Activated naive CD4-positive, alpha-beta T cell treated with Interleukin-2 at 50 U/mL for 16 hours (primary cell): Measurements from ENCODE around the gene METTL16.
"Not testable (repeated sequence)": the region's sequence is repeated elsewhere in the genome, so short reads cannot be mapped to it uniquely, and the experiment has no call there.

Experiments used
- DNase-seq: peaks from one replicate; pipeline ENCODE4 v3.0.0-alpha.2; 2020

The METTL16 gene

GRCh38 chr17:2502871-2503580 is 8.7 kb downstream of the METTL16 start:
- no peak for DNase-seq

GRCh38 chr17:2500446-2500845 is 11.2 kb downstream of the METTL16 start:
- DNase-seq: no peak

- DNase-seq: not testable (repeated sequence)
Observed at GRCh38 chr17:2489286-2489685, 22.4 kb downstream of the METTL16 start.

GRCh38 chr17:2487306-2487705 is 24.4 kb downstream of the METTL16 start:
- DNase-seq: no peak

GRCh38 chr17:2486709-2487108 is 25.0 kb downstream of the METTL16 start:
- DNase-seq: not testable (repeated sequence)

- DNase-seq: no peak
Observed at GRCh38 chr17:2485970-2486369, 25.7 kb downstream of the METTL16 start.

GRCh38 chr17:2485543-2485942 is 26.1 kb downstream of the METTL16 start:
- DNase-seq: no peak

GRCh38 chr17:2484876-2485275 is 26.8 kb downstream of the METTL16 start:
- no peak for DNase-seq

- DNase-seq: no peak
Observed at GRCh38 chr17:2483084-2483483, 28.6 kb downstream of the METTL16 start.

GRCh38 chr17:2482218-2482617 is 29.5 kb downstream of the METTL16 start:
- no peak for DNase-seq

- no peak for DNase-seq
Observed at GRCh38 chr17:2481760-2482159, 29.9 kb downstream of the METTL16 start.

GRCh38 chr17:2478458-2478857 is 33.2 kb downstream of the METTL16 start:
- DNase-seq: no peak

- DNase-seq: no peak
Observed at GRCh38 chr17:2475056-2475455, 36.6 kb downstream of the METTL16 start.

- DNase-seq: no peak
Observed at GRCh38 chr17:2474371-2474770, 37.3 kb downstream of the METTL16 start.

- DNase-seq: no peak
Observed at GRCh38 chr17:2468270-2468669, 43.4 kb downstream of the METTL16 start.

GRCh38 chr17:2466931-2467330 is 44.8 kb downstream of the METTL16 start:
- no peak for DNase-seq

GRCh38 chr17:2462481-2462880 is 49.2 kb downstream of the METTL16 start:
- DNase-seq: no peak

- no peak for DNase-seq
Observed at GRCh38 chr17:2459917-2460271, 51.8 kb downstream of the METTL16 start.

GRCh38 chr17:2457913-2458312 is 53.8 kb downstream of the METTL16 start:
- no peak for DNase-seq

- DNase-seq: no peak
Observed at GRCh38 chr17:2456475-2456874, 55.2 kb downstream of the METTL16 start.

GRCh38 chr17:2455956-2456355 is 55.7 kb downstream of the METTL16 start:
- DNase-seq: no peak

- DNase-seq: no peak
Observed at GRCh38 chr17:2453866-2454265, 57.8 kb downstream of the METTL16 start.

GRCh38 chr17:2453325-2453724 is 58.4 kb downstream of the METTL16 start:
- DNase-seq: no peak

- DNase-seq: no peak
Observed at GRCh38 chr17:2452216-2452750, 59.4 kb downstream of the METTL16 start.

- no peak for DNase-seq
Observed at GRCh38 chr17:2450016-2450650, 61.6 kb downstream of the METTL16 start.
